Neural progenitor cell (in vitro differentiated cells): Measurements from ENCODE around the gene PSMB8.

Source experiments
- EZH2 ChIP-seq: fragments of 200-600 bp; sonication (generic); IDR thresholded peaks from 2 replicates; pipeline ENCODE4 v1.6.1; 2017; ENCODE audit warnings: antibody characterized with exemption, mild to moderate bottlenecking, moderate library complexity
- TF ChIP-seq, protein P1 (sequence below): fragments of 200-600 bp; sonication (generic); IDR thresholded peaks from 2 replicates; pipeline ENCODE4 v1.5.1; 2017; ENCODE audit warnings: antibody characterized with exemption, mild to moderate bottlenecking

DNA sequence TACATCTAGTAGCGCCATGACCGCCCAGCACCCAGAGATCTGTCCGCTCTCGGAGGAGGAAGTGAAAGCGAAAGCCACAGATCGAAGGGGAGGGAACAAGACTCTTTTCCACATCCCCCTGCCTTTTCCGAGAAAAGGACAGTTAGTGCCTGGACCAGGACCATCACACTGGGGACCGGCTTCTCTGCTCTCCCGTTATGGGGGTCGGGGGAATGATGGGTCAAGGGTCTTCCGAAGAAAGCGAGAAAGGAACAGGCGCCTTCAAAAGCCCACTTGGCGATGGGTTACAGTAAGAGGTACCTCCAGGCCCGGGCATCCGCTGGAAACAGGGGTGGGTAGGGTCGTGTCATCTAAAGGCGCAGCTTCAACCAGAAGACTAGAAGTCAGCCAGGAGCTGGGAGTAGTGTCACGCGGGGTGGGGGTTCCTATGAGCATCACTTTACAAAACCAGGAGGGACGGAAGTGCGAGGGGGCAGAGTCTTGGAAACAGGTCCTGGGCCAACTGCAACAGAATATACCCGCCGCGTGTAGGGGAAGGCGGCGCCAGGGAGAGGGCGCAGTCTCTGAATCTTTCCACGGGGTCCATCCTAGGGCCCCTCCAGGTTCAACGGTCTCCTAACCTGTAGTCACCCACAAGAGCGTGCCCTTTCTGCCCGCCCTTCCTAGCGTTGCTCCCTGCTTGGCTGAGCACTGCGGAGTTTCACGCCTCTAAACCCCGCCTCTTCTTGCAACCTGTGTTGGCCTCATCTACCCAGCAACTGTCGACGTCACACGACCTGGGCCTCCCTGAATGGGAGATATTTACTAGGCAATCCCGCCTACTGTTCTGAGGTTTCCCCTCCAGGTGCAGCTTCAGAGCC lies at the start of gene PSMB8:
- TF ChIP-seq, protein P1, sequence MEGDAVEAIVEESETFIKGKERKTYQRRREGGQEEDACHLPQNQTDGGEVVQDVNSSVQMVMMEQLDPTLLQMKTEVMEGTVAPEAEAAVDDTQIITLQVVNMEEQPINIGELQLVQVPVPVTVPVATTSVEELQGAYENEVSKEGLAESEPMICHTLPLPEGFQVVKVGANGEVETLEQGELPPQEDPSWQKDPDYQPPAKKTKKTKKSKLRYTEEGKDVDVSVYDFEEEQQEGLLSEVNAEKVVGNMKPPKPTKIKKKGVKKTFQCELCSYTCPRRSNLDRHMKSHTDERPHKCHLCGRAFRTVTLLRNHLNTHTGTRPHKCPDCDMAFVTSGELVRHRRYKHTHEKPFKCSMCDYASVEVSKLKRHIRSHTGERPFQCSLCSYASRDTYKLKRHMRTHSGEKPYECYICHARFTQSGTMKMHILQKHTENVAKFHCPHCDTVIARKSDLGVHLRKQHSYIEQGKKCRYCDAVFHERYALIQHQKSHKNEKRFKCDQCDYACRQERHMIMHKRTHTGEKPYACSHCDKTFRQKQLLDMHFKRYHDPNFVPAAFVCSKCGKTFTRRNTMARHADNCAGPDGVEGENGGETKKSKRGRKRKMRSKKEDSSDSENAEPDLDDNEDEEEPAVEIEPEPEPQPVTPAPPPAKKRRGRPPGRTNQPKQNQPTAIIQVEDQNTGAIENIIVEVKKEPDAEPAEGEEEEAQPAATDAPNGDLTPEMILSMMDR, result no peak
- TF ChIP-seq EZH2, result peak; percentile 73
